ENCODE results near the gene YKT6. TPM values are rescaled to one million over a fixed set of nuclear protein-coding genes. Genes with fewer than 3 reads are reported as not detected.

Gene YKT6
- total RNA-seq (ENCODE audit: low replicate concordance), result 82.4 and 97.4 TPM in 2 replicates
- long read RNA-seq, partial matches to known transcripts, result 0 of 10 reads
- long read RNA-seq, other reads (novel, unspliced or antisense), result 8 of 10 reads

GRCh38 chr7:44200699-44201461 lies at the start of gene YKT6:
Gene YKT6, plus strand, starts transcription at chr7:44200978. Its CDS starts 158 bp downstream, at chr7:44201136.
- peak; percentile 81 for TF ChIP-seq CTCF (conservative IDR thresholded peaks at IDR 0.05)
- H3K9me3 Mint-ChIP-seq, result no peaks in the 10 kb centered on the region

GRCh38 chr7:44151956-44152355 lies 48.8 kb upstream of the YKT6 start:
- TF ChIP-seq CTCF (conservative IDR thresholded peaks at IDR 0.05), result no peak
- no peaks in the 10 kb centered on the region for H3K9me3 Mint-ChIP-seq
- H3K36me3 Mint-ChIP-seq, result no peaks in the 10 kb centered on the region
- peaks cover 6% of the 10 kb centered on the region for H3K27me3 Mint-ChIP-seq
- peaks cover 17% of the 10 kb centered on the region for H3K4me1 Mint-ChIP-seq (ENCODE audit: unreplicated experiment)
- H3K27ac Mint-ChIP-seq, result no peak overlapping the region
- DNase-seq (ENCODE audit: extremely low spot score, unreplicated experiment), result no peak
- no peak overlapping the region for H3K4me3 Mint-ChIP-seq

More at GRCh38 chr7:44200699-44201461, at the start of gene YKT6:
- Mint-ChIP-seq H3K36me3 (peaks cover 4% of the 10 kb centered on the region), H3K4me3 (peak within 1 kb of the TSS; percentile 93), H3K4me1 (ENCODE audit: unreplicated experiment) (peaks cover 22% of the 10 kb centered on the region), H3K27ac (peak within 1 kb of the TSS; percentile 81), H3K27me3 (peaks cover 11% of the 10 kb centered on the region)
- DNase-seq (ENCODE audit: extremely low spot score, unreplicated experiment), result peak; percentile 92

- DNase-seq (ENCODE audit: extremely low spot score, unreplicated experiment), result no peak
- no peaks in the 10 kb centered on the region for H3K36me3 Mint-ChIP-seq
- H3K9me3 Mint-ChIP-seq, result no peaks in the 10 kb centered on the region
- H3K27me3 Mint-ChIP-seq, result no peaks in the 10 kb centered on the region
- TF ChIP-seq CTCF (conservative IDR thresholded peaks at IDR 0.05), result no peak
- H3K27ac Mint-ChIP-seq, result no peak overlapping the region
- no peak overlapping the region for H3K4me3 Mint-ChIP-seq
- peaks cover 7% of the 10 kb centered on the region for H3K4me1 Mint-ChIP-seq (ENCODE audit: unreplicated experiment)
Measured at GRCh38 chr7:44152971-44153947, 47.5 kb upstream of the YKT6 start.

GRCh38 chr7:44153948-44154335 lies 46.8 kb upstream of the YKT6 start:
- Mint-ChIP-seq H3K4me1 (ENCODE audit: unreplicated experiment) (peaks cover 7% of the 10 kb centered on the region), H3K27ac (no peak overlapping the region), H3K27me3 (no peaks in the 10 kb centered on the region), H3K36me3 (no peaks in the 10 kb centered on the region), H3K4me3 (no peak overlapping the region), H3K9me3 (no peaks in the 10 kb centered on the region)
- no peak for TF ChIP-seq CTCF (conservative IDR thresholded peaks at IDR 0.05)
- no peak for DNase-seq (ENCODE audit: extremely low spot score, unreplicated experiment)

- Mint-ChIP-seq H3K4me3 (no peak overlapping the region), H3K27ac (no peak overlapping the region), H3K9me3 (no peaks in the 10 kb centered on the region), H3K27me3 (no peaks in the 10 kb centered on the region), H3K36me3 (no peaks in the 10 kb centered on the region), H3K4me1 (ENCODE audit: unreplicated experiment) (peaks cover 7% of the 10 kb centered on the region)
- no peak for DNase-seq (ENCODE audit: extremely low spot score, unreplicated experiment)
- TF ChIP-seq CTCF (conservative IDR thresholded peaks at IDR 0.05), result no peak
Measured at GRCh38 chr7:44154703-44155102, 46.1 kb upstream of the YKT6 start.
